Progenitor cell of endocrine pancreas (in vitro differentiated cells): ENCODE data around the gene CASP14. TPM values are rescaled to one million over a fixed set of nuclear protein-coding genes. Genes with fewer than 3 reads are reported as not detected.
"Not testable (repeated sequence)": the region's sequence is repeated elsewhere in the genome, so short reads cannot be mapped to it uniquely, and the experiment has no call there.

Experiments used
- DNase-seq: peaks from one replicate; pipeline ENCODE4 v3.0.0; 2021; ENCODE audit warnings: low spot score; ENCODE audit not compliant: unreplicated experiment
- H3K27ac Mint-ChIP-seq: 2 replicates; pipeline ENCODE4 v1.8.0; 2021; ENCODE audit warnings: mild to moderate bottlenecking, moderate library complexity, mixed read lengths
- H3K27me3 Mint-ChIP-seq: 2 replicates; pipeline ENCODE4 v1.8.0; 2021; ENCODE audit warnings: mixed read lengths
- H3K36me3 Mint-ChIP-seq: 2 replicates; pipeline ENCODE4 v1.8.0; 2022; ENCODE audit warnings: mixed read lengths; ENCODE audit not compliant: insufficient read depth
- H3K4me1 Mint-ChIP-seq: 2 replicates; pipeline ENCODE4 v1.8.0; 2021; ENCODE audit warnings: low read depth, mixed read lengths
- H3K4me3 Mint-ChIP-seq: 2 replicates; pipeline ENCODE4 v1.8.0; 2021; ENCODE audit warnings: low read depth, mild to moderate bottlenecking, moderate library complexity, mixed read lengths
- H3K9me3 Mint-ChIP-seq: 2 replicates; pipeline ENCODE4 v1.8.0; 2021; ENCODE audit warnings: low read depth, mixed read lengths
- long read RNA-seq: library from polyadenylated mRNA; unstranded; transcript quantifications from one replicate; pipeline ENCODE4 v2.0.0, GENCODE V29; 2020
- total RNA-seq: library from RNA; stranded (reverse); gene quantifications from 2 replicates; pipeline ENCODE4 v1.2.1, GENCODE V29; 2021
- TF ChIP-seq, protein P1 (sequence below): fragments of 200-600 bp; sonication (generic); IDR thresholded peaks from one replicate; pipeline ENCODE4 v1.5.0; 2021; ENCODE audit warnings: antibody characterized with exemption, mild to moderate bottlenecking; ENCODE audit not compliant: unreplicated experiment

The CASP14 gene
- not detected in 2 replicates for total RNA-seq
- long read RNA-seq, result 0 reads

DNA sequence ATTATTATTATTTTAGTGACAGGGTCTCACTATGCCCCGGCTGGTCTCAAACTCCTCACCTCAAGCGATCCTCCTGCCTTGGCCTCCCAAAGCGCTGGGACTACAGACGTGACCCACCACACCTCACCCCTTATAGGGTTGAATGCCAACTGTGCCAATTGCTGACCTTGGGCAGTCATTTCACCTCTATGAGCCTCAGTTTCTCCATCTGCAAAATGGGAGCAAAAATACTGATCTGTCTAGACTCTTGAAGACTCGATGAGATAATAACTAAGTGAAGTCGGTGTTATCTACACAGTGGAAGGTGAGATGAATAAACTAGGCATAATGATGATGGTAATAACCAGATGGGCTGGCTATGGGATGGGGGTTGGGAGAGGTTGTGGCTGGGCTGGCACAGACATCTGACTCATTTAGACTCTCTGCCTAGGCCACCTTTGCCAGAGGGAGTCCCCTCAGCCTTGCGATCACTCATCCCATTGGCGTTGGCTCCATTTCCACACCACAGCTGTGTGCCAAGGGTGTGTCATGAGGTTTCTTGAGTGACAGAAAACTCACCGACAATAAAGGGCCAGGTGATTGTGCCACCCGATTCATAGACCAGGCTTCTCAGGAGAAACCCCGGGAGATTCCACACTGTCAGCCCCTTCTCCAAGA is at the start of gene CASP14:
CASP14 (plus strand) TSS at position 596 of the 657 bp plus-strand sequence. CDS start 2,772 bp downstream, outside the sequence.
- no peak within 1 kb of the TSS for H3K4me3 Mint-ChIP-seq
- peaks cover 59% of the 10 kb centered on the region for H3K9me3 Mint-ChIP-seq
- no peaks in the 10 kb centered on the region for H3K4me1 Mint-ChIP-seq
- DNase-seq, result no peak
- no peaks in the 10 kb centered on the region for H3K27me3 Mint-ChIP-seq
- TF ChIP-seq, protein P1, sequence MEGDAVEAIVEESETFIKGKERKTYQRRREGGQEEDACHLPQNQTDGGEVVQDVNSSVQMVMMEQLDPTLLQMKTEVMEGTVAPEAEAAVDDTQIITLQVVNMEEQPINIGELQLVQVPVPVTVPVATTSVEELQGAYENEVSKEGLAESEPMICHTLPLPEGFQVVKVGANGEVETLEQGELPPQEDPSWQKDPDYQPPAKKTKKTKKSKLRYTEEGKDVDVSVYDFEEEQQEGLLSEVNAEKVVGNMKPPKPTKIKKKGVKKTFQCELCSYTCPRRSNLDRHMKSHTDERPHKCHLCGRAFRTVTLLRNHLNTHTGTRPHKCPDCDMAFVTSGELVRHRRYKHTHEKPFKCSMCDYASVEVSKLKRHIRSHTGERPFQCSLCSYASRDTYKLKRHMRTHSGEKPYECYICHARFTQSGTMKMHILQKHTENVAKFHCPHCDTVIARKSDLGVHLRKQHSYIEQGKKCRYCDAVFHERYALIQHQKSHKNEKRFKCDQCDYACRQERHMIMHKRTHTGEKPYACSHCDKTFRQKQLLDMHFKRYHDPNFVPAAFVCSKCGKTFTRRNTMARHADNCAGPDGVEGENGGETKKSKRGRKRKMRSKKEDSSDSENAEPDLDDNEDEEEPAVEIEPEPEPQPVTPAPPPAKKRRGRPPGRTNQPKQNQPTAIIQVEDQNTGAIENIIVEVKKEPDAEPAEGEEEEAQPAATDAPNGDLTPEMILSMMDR, result no peak
- H3K27ac Mint-ChIP-seq, result no peak within 1 kb of the TSS
- peaks cover 1% of the 10 kb centered on the region for H3K36me3 Mint-ChIP-seq

DNA sequence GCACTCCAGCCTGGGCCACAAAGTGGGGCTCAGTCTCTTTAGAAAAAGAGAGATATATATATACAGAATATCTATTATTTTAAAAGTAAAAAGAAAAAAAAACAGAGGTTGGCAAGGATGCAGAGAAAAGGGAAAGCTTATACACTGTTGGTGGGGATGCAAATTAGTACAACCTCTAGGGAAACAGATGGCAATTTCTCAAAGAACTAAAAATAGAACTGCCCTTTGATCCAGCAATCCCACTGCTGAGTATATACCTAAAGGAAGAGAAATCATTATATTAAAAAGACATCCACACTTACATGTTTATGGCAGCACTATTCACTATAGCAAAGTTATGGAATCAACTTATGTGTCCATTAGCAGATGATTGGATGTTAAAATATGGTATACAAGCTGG is 41.0 kb upstream of the CASP14 start:
- no peak for DNase-seq
- H3K9me3 Mint-ChIP-seq, result peaks cover 19% of the 10 kb centered on the region
- peaks cover 18% of the 10 kb centered on the region for H3K27me3 Mint-ChIP-seq
- no peaks in the 10 kb centered on the region for H3K36me3 Mint-ChIP-seq
- H3K4me1 Mint-ChIP-seq, result no peaks in the 10 kb centered on the region
- TF ChIP-seq, protein P1, result no peak
- H3K4me3 Mint-ChIP-seq, result no peak overlapping the region
- H3K27ac Mint-ChIP-seq, result no peak overlapping the region

DNA sequence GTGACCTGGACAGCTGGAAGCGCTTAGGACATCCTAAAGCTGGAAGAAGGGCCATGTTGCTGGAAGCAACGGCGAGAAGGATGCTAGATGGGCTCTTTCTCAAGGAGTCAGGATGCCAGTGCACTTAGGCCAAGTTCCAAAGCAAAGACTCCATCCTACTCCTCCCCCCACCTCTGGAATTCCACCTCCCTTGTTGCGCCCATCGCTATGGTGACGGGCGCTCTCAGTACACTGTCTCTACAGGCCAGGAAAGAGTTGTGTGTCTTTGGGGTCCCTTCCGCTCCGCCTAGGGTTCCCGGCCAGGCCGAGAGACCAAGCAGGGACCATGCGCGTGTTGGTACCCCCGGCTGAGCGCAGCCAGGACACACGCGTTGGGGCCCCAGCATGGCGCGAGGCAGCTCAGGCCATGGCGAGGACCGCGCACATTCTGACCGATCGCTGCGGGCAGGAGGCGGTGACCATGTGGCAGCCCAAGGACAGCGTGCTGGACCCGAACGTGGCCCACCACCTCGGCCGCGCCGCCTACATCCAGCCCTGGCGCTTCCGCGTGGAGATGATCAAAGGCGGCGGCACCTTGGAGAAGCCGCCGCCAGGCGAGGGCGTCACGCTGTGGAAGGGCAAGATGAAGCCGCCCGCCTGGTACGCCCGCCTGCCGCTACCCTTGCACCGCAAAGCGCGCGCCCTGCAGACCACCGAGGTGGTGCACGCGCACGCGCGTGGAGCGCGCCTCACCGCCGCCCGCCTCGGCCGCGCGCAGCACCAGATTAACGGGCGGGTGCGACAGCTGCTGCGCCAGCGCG is 38.6 kb upstream of the CASP14 start:
- no peaks in the 10 kb centered on the region for H3K36me3 Mint-ChIP-seq
- H3K27me3 Mint-ChIP-seq, result peaks cover 19% of the 10 kb centered on the region

DNA sequence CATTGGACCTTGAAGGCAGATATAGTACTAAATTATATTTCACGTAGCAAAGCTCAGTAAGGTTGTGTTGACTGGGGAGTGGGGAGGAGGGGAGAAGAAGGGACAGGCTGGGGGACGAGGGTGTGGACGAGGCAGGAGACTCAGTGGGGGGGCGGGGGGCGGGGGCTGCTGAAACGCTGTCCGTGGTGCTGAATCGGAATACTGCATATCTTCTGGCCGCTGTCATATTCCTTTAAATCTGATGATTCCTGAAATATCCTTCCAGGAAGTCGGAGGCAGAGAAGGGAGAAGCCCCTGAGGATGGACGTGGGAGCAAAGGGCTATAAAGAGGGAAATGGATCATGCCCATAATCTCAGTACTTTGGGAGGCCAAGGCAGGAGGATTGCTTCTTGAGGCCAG is 34.7 kb upstream of the CASP14 start:
- Mint-ChIP-seq H3K9me3 (peaks cover 17% of the 10 kb centered on the region), H3K27me3 (peaks cover 19% of the 10 kb centered on the region), H3K4me3 (no peak overlapping the region), H3K36me3 (no peaks in the 10 kb centered on the region), H3K27ac (no peak overlapping the region), H3K4me1 (no peaks in the 10 kb centered on the region)
- DNase-seq, result no peak
- TF ChIP-seq, protein P1, result no peak

More for the DNA sequence above, 38.6 kb upstream of the CASP14 start:
- no peak overlapping the region for H3K4me3 Mint-ChIP-seq
- no peak for DNase-seq
- TF ChIP-seq, protein P1, result no peak
- H3K4me1 Mint-ChIP-seq, result no peaks in the 10 kb centered on the region
- H3K27ac Mint-ChIP-seq, result no peak overlapping the region
- H3K9me3 Mint-ChIP-seq, result peaks cover 16% of the 10 kb centered on the region

- Mint-ChIP-seq H3K4me1 (no peaks in the 10 kb centered on the region), H3K4me3 (no peak overlapping the region), H3K36me3 (no peaks in the 10 kb centered on the region), H3K27ac (no peak overlapping the region), H3K27me3 (peaks cover 12% of the 10 kb centered on the region), H3K9me3 (peaks cover 17% of the 10 kb centered on the region)
- DNase-seq, result no peak
- TF ChIP-seq, protein P1, result no peak
These were observed 33.2 kb upstream of the CASP14 start for GRCh38 chr19:15015946-15016542.

DNA sequence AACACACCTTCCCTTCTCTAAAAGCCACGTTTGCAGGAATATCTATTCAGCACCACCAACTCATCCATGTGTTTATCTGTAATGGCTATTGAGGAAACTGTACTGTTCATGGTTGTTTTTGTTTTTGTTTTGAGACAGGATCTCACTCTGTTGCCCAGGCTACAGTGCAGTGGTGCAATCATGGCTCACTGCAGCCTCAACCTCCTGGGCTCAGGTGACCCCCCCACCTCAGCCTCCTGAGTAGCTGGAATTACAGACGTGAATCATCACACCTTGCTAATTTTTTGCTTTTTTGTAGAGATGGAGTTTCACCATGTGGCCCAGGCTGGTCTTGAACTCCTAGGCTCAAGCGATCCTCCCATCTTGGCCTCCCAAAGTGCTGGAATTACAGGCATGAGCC is 30.4 kb upstream of the CASP14 start:
- H3K4me1 Mint-ChIP-seq, H3K27ac Mint-ChIP-seq, H3K4me3 Mint-ChIP-seq, H3K36me3 Mint-ChIP-seq, H3K9me3 Mint-ChIP-seq, H3K27me3 Mint-ChIP-seq, DNase-seq: not testable (repeated sequence)
